NCI-H2227 treated with DMSO at 0.1 percent for 48 hours (cell line): Measurements from ENCODE around the gene KCNQ5.
"Not testable (repeated sequence)": the region's sequence is repeated elsewhere in the genome, so short reads cannot be mapped to it uniquely, and the experiment has no call there.

ENCODE experiments used
- DNase-seq: peaks from one replicate; lab custom pipeline; 2025; lab: John Stamatoyannopoulos, UW

Gene KCNQ5

GRCh38 chr6:73182021-73182607 is 560.2 kb downstream of the KCNQ5 start:
- DNase-seq, result no peak

GRCh38 chr6:73193302-73193701 is 571.4 kb downstream of the KCNQ5 start:
- not testable (repeated sequence) for DNase-seq

GRCh38 chr6:73194744-73195143 is 572.9 kb downstream of the KCNQ5 start:
- DNase-seq, result no peak

- DNase-seq, result no peak
Observed at GRCh38 chr6:73200247-73200646, 578.4 kb downstream of the KCNQ5 start.

GRCh38 chr6:73200735-73201134 is 578.9 kb downstream of the KCNQ5 start:
- DNase-seq, result no peak

GRCh38 chr6:73203098-73203497 is 581.2 kb downstream of the KCNQ5 start:
- no peak for DNase-seq

- DNase-seq, result no peak
Observed at GRCh38 chr6:73204252-73204651, 582.4 kb downstream of the KCNQ5 start.

- no peak for DNase-seq
Observed at GRCh38 chr6:73207221-73207837, 585.5 kb downstream of the KCNQ5 start.

GRCh38 chr6:73209117-73209516 is 587.3 kb downstream of the KCNQ5 start:
- no peak for DNase-seq

GRCh38 chr6:73216859-73217258 is 595.0 kb downstream of the KCNQ5 start:
- no peak for DNase-seq

- no peak for DNase-seq
Observed at GRCh38 chr6:73225396-73225795, 603.5 kb downstream of the KCNQ5 start, which contains the start of gene KHDC1L. Gene KHDC1L, minus strand, starts transcription at chr6:73225496. Its CDS starts 88 bp downstream, at chr6:73225408.

- no peak for DNase-seq
Observed at GRCh38 chr6:73227606-73228255, 605.9 kb downstream of the KCNQ5 start.

- DNase-seq, result no peak
Observed at GRCh38 chr6:73231986-73232391, 610.1 kb downstream of the KCNQ5 start.

- DNase-seq, result no peak
Observed at GRCh38 chr6:73233048-73233447, 611.2 kb downstream of the KCNQ5 start.

GRCh38 chr6:73233971-73234370 is 612.1 kb downstream of the KCNQ5 start:
- not testable (repeated sequence) for DNase-seq

GRCh38 chr6:73234733-73235132 is 612.9 kb downstream of the KCNQ5 start:
- DNase-seq, result no peak

GRCh38 chr6:73236144-73236750 is 614.4 kb downstream of the KCNQ5 start:
- no peak for DNase-seq

GRCh38 chr6:73240730-73241129 is 618.9 kb downstream of the KCNQ5 start:
- DNase-seq, result no peak

GRCh38 chr6:73242001-73242400 is 620.1 kb downstream of the KCNQ5 start:
- DNase-seq, result no peak
